ENCODE results near the gene LPIN2. TPM values are rescaled to one million over a fixed set of nuclear protein-coding genes. Genes with fewer than 3 reads are reported as not detected.
"Not testable (repeated sequence)": the region's sequence is repeated elsewhere in the genome, so short reads cannot be mapped to it uniquely, and the experiment has no call there.

Gene LPIN2
- total RNA-seq, 1 donor = 51.1 TPM

DNA sequence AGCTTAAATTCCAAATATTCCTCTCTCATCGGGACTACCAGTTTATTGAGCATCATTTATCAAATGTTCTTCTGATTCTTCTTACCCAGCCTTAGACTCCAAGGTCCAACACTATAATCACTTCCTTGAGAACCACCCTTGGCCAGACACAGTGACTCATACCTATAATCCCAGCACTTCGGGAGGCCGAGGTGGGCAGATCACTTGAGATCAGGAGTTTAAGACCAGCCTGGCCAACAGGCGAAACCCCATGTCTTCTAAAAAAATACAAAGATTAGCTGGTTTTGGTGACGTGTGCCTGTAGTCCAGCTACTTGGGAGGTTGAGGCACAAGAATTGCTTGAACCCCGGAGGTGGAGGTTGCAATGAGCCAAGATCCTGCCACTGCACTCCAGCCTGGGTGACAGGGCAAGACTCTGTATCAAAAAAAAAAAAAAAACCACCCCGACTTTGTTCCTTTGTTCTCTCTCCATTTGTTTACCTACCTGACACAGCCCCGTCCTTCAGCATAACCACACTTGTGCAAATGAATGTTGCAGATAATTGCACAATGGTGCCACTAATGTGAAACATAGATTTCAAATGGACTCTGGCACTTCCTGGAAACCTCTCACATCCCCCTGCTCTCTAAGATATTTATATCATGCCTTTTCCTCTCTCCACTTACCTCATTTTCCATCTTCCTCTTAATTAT lies 38.9 kb upstream of the LPIN2 start:
- Histone ChIP-seq H3K9me3 (ENCODE audit: low read depth, low read length) (no peaks in the 10 kb centered on the region), H3K27me3 (ENCODE audit: insufficient read depth, low read length) (no peaks in the 10 kb centered on the region), H3K4me1 (ENCODE audit: insufficient read depth, low read length) (peaks cover 20% of the 10 kb centered on the region), H3K4me3 (ENCODE audit: low read length) (no peak overlapping the region)

GRCh38 chr18:3049897-3050454 lies 37.0 kb upstream of the LPIN2 start:
- H3K9me3 ChIP-seq (ENCODE audit: low read depth, low read length); H3K27me3 ChIP-seq (ENCODE audit: insufficient read depth, low read length); H3K4me3 ChIP-seq (ENCODE audit: low read length): not testable (repeated sequence)
- peaks cover 27% of the 10 kb centered on the region for H3K4me1 ChIP-seq (ENCODE audit: insufficient read depth, low read length)

GRCh38 chr18:3048820-3049349 lies 35.9 kb upstream of the LPIN2 start:
- peaks cover 33% of the 10 kb centered on the region for H3K4me1 ChIP-seq (ENCODE audit: insufficient read depth, low read length)
- H3K27me3 ChIP-seq (ENCODE audit: insufficient read depth, low read length) = no peaks in the 10 kb centered on the region

GRCh38 chr18:3048121-3048520 lies 35.2 kb upstream of the LPIN2 start:
- H3K27me3 ChIP-seq (ENCODE audit: insufficient read depth, low read length) = no peaks in the 10 kb centered on the region
- H3K4me3 ChIP-seq (ENCODE audit: low read length) = no peak overlapping the region
- H3K9me3 ChIP-seq (ENCODE audit: low read depth, low read length) = no peaks in the 10 kb centered on the region
- peaks cover 33% of the 10 kb centered on the region for H3K4me1 ChIP-seq (ENCODE audit: insufficient read depth, low read length)

More at GRCh38 chr18:3048820-3049349, 35.9 kb upstream of the LPIN2 start:
- Histone ChIP-seq H3K9me3 (ENCODE audit: low read depth, low read length) (no peaks in the 10 kb centered on the region), H3K4me3 (ENCODE audit: low read length) (no peak overlapping the region)

GRCh38 chr18:3046216-3046808 lies 33.4 kb upstream of the LPIN2 start:
- Histone ChIP-seq H3K27me3 (ENCODE audit: insufficient read depth, low read length) (no peaks in the 10 kb centered on the region), H3K4me1 (ENCODE audit: insufficient read depth, low read length) (peaks cover 17% of the 10 kb centered on the region), H3K4me3 (ENCODE audit: low read length) (no peak overlapping the region), H3K9me3 (ENCODE audit: low read depth, low read length) (no peaks in the 10 kb centered on the region)

- no peaks in the 10 kb centered on the region for H3K27me3 ChIP-seq (ENCODE audit: insufficient read depth, low read length)
- H3K4me3 ChIP-seq (ENCODE audit: low read length) = no peak overlapping the region
- no peaks in the 10 kb centered on the region for H3K9me3 ChIP-seq (ENCODE audit: low read depth, low read length)
- peaks cover 12% of the 10 kb centered on the region for H3K4me1 ChIP-seq (ENCODE audit: insufficient read depth, low read length)
Measured at GRCh38 chr18:3044931-3045698, 32.2 kb upstream of the LPIN2 start.

DNA sequence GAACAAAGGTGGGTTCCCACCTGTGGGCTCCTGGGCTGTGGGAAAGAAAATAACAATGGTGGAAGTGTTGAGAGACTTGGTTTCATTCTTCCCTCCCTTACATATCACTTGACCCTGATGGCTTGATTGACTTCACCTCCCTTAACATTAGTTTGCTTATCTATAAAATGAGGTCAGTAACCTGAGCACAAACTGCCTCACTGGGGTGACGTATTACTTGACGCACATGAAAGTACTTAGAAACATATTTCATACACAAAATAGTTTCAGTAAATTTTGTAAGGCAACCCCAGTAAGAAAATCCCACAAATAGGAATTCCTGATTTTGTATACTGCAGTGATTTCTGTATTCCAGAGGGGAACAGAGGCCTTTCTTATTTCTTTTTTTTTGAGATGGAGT lies 29.4 kb upstream of the LPIN2 start:
- peaks cover 20% of the 10 kb centered on the region for H3K4me1 ChIP-seq (ENCODE audit: insufficient read depth, low read length)

DNA sequence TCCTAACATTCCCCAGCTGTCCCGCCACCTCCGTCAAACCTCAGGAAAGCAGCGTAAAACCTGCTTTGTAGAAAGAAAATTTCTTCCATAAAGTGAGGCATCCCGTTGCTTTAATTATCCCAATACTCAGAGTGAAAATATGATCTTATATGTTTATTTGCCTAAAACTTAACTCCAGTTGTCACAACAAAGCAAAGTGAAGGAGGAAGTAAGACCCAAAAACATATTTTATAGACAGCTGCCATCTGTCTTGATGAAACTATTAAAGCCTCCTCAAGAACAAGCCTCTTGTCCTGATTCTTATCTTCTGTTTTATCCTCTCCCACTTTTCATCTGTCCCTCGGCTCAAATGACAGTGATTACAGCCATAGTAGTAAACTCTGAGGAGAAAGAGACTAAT lies 28.9 kb upstream of the LPIN2 start:
- H3K4me3 ChIP-seq (ENCODE audit: low read length) = no peak overlapping the region
- peaks cover 24% of the 10 kb centered on the region for H3K4me1 ChIP-seq (ENCODE audit: insufficient read depth, low read length)
- H3K27me3 ChIP-seq (ENCODE audit: insufficient read depth, low read length) = no peaks in the 10 kb centered on the region
- H3K9me3 ChIP-seq (ENCODE audit: low read depth, low read length) = no peaks in the 10 kb centered on the region

More for the DNA sequence above, 29.4 kb upstream of the LPIN2 start:
- Histone ChIP-seq H3K4me3 (ENCODE audit: low read length) (no peak overlapping the region), H3K27me3 (ENCODE audit: insufficient read depth, low read length) (no peaks in the 10 kb centered on the region), H3K9me3 (ENCODE audit: low read depth, low read length) (no peaks in the 10 kb centered on the region)

DNA sequence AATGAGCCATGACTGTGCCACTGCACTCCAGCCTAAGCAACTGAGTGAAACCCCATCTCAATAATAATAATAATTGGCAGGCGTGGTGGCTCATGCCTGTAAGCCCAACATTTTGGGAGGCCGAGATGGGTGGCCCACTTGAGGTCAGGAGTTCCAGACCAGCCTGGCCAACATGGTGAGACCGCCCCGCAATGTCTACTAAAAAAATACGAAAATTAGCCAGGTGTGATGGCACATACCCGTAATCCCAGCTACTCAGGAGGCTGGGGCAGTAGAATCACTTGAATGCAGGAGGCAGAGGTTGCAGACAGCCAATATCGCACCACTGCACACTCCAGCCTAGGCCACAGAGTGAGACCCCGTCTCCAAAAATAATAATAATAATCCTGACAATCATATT lies 27.9 kb upstream of the LPIN2 start:
- Histone ChIP-seq H3K4me1 (ENCODE audit: insufficient read depth, low read length) (peaks cover 27% of the 10 kb centered on the region), H3K9me3 (ENCODE audit: low read depth, low read length) (no peaks in the 10 kb centered on the region), H3K27me3 (ENCODE audit: insufficient read depth, low read length) (no peaks in the 10 kb centered on the region), H3K4me3 (ENCODE audit: low read length) (no peak overlapping the region)

GRCh38 chr18:3040173-3040572 lies 27.2 kb upstream of the LPIN2 start:
- H3K4me1 ChIP-seq (ENCODE audit: insufficient read depth, low read length) = peaks cover 22% of the 10 kb centered on the region
- H3K27me3 ChIP-seq (ENCODE audit: insufficient read depth, low read length) = no peaks in the 10 kb centered on the region
- no peak overlapping the region for H3K4me3 ChIP-seq (ENCODE audit: low read length)
- no peaks in the 10 kb centered on the region for H3K9me3 ChIP-seq (ENCODE audit: low read depth, low read length)

DNA sequence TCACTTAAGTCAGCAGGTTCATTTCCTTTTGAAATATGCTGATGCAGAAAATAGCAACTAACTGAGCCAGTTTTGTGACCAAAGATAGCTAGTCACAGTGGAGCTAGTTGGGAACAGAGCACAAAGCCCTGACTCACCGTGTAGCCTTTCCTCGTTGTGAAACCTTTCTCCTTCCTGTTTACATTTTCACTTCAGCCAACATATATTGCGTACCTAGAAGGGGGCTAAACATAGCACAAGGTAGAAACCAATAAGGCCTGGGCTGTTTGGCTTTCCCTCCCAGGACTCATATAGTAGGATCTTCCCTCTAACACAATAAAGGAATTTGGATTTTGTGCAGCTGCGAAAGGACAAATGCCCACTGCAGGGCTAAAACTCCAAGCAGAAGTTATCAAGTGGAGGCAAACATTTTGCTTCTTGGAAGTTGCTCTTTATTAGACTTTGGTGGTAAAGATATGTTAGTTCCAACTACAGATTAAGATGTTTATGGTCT lies 24.5 kb upstream of the LPIN2 start:
- Histone ChIP-seq H3K27me3 (ENCODE audit: insufficient read depth, low read length) (no peaks in the 10 kb centered on the region), H3K4me1 (ENCODE audit: insufficient read depth, low read length) (peaks cover 15% of the 10 kb centered on the region), H3K9me3 (ENCODE audit: low read depth, low read length) (no peaks in the 10 kb centered on the region), H3K4me3 (ENCODE audit: low read length) (no peak overlapping the region)

GRCh38 chr18:3036108-3036507 lies 23.2 kb upstream of the LPIN2 start:
- H3K4me3 ChIP-seq (ENCODE audit: low read length) = no peak overlapping the region
- no peaks in the 10 kb centered on the region for H3K9me3 ChIP-seq (ENCODE audit: low read depth, low read length)
- no peaks in the 10 kb centered on the region for H3K27me3 ChIP-seq (ENCODE audit: insufficient read depth, low read length)
- peaks cover 15% of the 10 kb centered on the region for H3K4me1 ChIP-seq (ENCODE audit: insufficient read depth, low read length)

- H3K4me3 ChIP-seq (ENCODE audit: low read length) = no peak overlapping the region
- H3K4me1 ChIP-seq (ENCODE audit: insufficient read depth, low read length) = peaks cover 15% of the 10 kb centered on the region
- H3K27me3 ChIP-seq (ENCODE audit: insufficient read depth, low read length) = no peaks in the 10 kb centered on the region
- no peaks in the 10 kb centered on the region for H3K9me3 ChIP-seq (ENCODE audit: low read depth, low read length)
Measured at GRCh38 chr18:3035635-3036034, 22.7 kb upstream of the LPIN2 start.

DNA sequence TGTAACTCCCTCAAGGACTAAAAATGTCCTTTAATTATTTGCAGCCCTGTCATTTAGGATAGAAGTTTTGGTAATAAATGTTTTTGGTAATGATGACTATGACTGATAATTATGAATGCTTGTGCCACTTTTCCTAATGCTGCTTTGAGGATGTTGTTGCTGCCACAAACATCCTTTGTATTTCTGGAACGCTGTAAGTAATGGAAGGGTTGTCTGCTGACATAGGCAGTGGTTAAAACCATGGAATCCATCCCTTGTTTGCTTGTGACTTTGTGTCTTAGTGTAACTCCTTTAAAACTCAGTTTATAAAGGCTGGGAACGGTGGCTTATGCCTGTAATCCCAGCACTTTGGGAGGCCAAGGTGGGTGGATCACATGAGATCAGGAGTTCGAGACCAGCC lies 19.8 kb upstream of the LPIN2 start:
- Histone ChIP-seq H3K27me3 (ENCODE audit: insufficient read depth, low read length) (no peaks in the 10 kb centered on the region), H3K9me3 (ENCODE audit: low read depth, low read length) (no peaks in the 10 kb centered on the region), H3K4me1 (ENCODE audit: insufficient read depth, low read length) (peaks cover 20% of the 10 kb centered on the region), H3K4me3 (ENCODE audit: low read length) (no peak overlapping the region)

Measured in mononuclear cell (primary cell).